NB4 (cell line): ENCODE data around the gene CHIA.
A peak's percentile ranks its signal among the peaks of the same experiment; 100 is the strongest.
"Not testable (repeated sequence)": the region's sequence is repeated elsewhere in the genome, so short reads cannot be mapped to it uniquely, and the experiment has no call there.

Experiments used
- DNase-seq: peaks from one replicate; pipeline ENCODE4 v3.0.0; 2010; ENCODE audit warnings: low read depth
- H3K4me3 ChIP-seq: one replicate; pipeline ENCODE4 v1.5.1; 2011; ENCODE audit warnings: mild to moderate bottlenecking, low read depth, low read length, moderate library complexity
- CTCF ChIP-seq: IDR thresholded peaks from one replicate; pipeline ENCODE4 v1.5.1; 2012; ENCODE audit warnings: low read depth, low read length
- MAX ChIP-seq: IDR thresholded peaks from 2 replicates; pipeline ENCODE4 v1.6.1; 2011; ENCODE audit warnings: low read depth, low read length
- MYC ChIP-seq: IDR thresholded peaks from 2 replicates; pipeline ENCODE4 v1.6.1; 2011; ENCODE audit warnings: low read depth, low read length
- POLR2A ChIP-seq: IDR thresholded peaks from 2 replicates; pipeline ENCODE4 v1.6.1; 2011; ENCODE audit warnings: mild to moderate bottlenecking; ENCODE audit not compliant: insufficient read length; ENCODE audit errors: extremely low read depth

The CHIA gene

GRCh38 chr1:111318523-111318922 lies 27.9 kb downstream of the CHIA start:
- no peak overlapping the region for H3K4me3 ChIP-seq
- DNase-seq = no peak
- TF ChIP-seq CTCF = no peak
- TF ChIP-seq MYC = no peak
- TF ChIP-seq MAX = no peak
- TF ChIP-seq POLR2A = no peak

GRCh38 chr1:111320066-111320879 lies 29.6 kb downstream of the CHIA start:
- no peak overlapping the region for H3K4me3 ChIP-seq
- TF ChIP-seq MYC (no peak), CTCF (no peak), MAX (no peak), POLR2A (no peak)
- no peak for DNase-seq

GRCh38 chr1:111323231-111323630 lies 32.6 kb downstream of the CHIA start:
- no peak for DNase-seq
- TF ChIP-seq CTCF = no peak
- no peak for TF ChIP-seq MYC
- no peak for TF ChIP-seq MAX
- no peak for TF ChIP-seq POLR2A
- H3K4me3 ChIP-seq = no peak overlapping the region

- TF ChIP-seq POLR2A = no peak
These were observed 41.5 kb downstream of the CHIA start for GRCh38 chr1:111332190-111332589.

GRCh38 chr1:111334169-111334568 lies 43.5 kb downstream of the CHIA start:
- H3K4me3 ChIP-seq = no peak overlapping the region
- TF ChIP-seq MYC (no peak), CTCF (peak; percentile 38)
- peak; percentile 55 for DNase-seq

More at GRCh38 chr1:111332190-111332589, 41.5 kb downstream of the CHIA start:
- no peak overlapping the region for H3K4me3 ChIP-seq
- DNase-seq = no peak

GRCh38 chr1:111335214-111335877 lies 44.7 kb downstream of the CHIA start:
- DNase-seq, H3K4me3 ChIP-seq: not testable (repeated sequence)

- DNase-seq, H3K4me3 ChIP-seq: not testable (repeated sequence)
These were observed 48.2 kb downstream of the CHIA start for GRCh38 chr1:111338849-111339248.
